CD4-positive, alpha-beta T cell treated with Interleukin-17A for 4 hours (primary cell): ENCODE measurements around the gene STARD10.

Source experiments
- DNase-seq: peaks from one replicate; pipeline ENCODE4 v3.0.0-alpha.2; 2020; ENCODE audit warnings: mixed read lengths

STARD10 gene

DNA sequence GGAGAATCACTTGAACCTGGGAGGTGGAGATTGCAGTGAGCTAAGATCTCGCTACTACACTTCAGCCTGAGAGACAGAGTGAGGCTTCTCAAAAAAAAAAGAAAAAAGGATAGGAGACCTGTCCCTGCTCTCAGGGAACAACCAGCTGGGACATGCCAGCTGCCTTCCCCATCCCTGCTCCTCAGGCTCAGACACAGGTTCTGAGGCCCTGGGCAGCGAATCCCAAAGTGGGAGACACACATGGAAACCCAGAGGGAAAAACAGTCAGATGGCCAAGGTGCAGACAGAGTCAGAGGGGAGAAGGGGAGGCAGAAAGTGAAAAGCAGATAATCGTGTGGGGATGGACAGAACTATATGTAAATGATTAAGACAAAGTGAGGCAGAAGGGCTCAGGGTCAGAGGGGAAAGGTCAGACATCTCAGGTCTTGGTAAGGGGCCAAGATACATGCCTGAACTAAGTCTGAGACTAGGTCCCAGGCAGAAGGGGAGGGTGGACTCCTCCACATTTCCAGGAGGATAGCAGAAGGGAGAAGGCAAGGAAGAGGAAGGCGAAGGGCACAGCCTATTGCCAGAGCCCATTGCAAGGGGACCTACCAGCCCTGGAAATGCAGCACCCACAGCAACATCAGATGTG is 14.2 kb downstream of the STARD10 start:
- no peak for DNase-seq

- DNase-seq = no peak
Observed at GRCh38 chr11:72778535-72779494, 15.0 kb downstream of the STARD10 start.

GRCh38 chr11:72777755-72778278 is 16.0 kb downstream of the STARD10 start:
- DNase-seq = no peak

DNA sequence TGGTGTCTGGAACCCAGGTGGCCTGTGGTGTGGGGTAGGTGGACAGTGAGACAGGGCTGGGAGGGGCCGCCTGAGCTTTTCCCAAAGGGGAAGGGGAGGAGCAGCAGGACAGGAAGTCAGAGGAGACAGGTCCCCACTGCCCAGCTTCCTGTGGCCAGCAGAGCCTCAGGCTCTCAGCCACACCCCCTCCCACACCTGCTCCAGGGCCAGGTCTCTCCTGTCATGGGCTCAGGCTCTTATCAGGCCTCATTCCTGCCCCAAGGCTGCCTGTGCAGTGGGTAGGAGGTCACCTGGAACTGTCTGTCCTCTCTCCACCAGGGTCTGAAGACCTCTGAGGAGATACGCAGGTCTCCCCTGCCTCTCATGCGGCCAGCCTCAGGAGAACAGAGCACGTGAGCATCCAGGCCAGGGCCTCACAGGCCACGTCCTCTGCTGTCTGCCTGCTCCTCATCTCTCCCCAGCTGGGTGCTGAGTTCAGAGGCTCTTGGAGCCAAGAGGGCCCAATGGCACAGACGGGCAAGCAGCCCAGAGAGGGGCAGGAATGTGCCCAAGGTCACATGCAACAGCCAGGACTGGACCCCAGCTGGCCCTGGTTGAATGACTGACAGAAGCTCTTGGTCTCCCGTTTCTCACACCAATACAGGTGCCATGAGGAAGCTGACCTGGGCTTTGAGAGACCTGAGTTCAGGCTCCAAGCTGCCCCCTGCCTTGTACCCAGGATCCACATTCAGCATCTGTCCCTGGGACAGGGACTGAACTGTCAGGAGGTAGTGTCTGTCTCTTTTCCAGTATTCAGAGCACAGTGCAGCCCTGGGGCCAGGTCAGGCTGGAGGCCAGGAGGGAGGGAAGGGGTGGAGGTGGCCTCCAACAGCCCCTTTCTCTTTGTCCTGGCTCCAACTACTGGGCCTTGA is 16.7 kb downstream of the STARD10 start:
- no peak for DNase-seq

GRCh38 chr11:72776117-72776843 is 17.6 kb downstream of the STARD10 start:
- DNase-seq = no peak

DNA sequence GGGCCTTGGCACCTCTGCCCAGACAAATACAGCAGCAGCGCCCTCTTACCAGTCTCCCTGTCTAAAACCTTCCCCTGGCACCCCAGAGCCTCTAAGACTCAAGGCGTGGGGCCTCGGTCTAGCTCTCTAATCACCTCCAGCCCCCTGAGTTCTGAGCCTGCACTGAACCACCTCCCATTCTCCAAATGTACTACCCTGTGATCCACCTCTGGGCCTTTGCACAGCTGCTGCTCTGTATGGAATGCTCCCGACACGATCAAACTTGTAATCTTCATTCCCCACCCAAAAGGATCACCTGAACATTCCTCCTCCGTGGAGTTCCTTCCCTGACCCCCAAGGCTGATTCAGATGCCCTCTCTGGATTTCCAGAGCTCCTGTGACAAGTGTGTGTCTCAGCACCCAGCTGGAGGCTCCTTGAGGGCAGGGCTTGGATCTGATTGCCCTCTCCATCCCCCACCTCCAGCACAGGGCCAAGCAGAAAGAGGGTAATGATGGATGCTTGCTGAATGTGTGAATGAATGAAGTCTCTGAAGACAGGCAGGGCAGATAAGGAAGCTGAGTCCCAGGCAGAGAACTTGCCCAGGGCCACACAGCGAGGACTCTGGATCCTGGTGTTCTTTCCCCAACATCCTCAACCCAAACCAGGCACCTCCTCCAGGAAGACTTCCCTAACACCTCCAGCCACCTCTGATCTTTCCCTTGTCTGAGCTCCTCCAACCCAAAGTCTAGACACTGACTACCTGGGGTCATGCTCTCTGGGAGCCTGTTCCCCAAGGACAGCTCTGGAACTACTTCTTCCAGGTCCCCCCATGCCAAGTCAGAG is 18.3 kb downstream of the STARD10 start:
- DNase-seq = no peak

- no peak for DNase-seq
Observed at GRCh38 chr11:72774499-72774898, 19.3 kb downstream of the STARD10 start.

GRCh38 chr11:72773696-72774095 is 20.2 kb downstream of the STARD10 start:
- no peak for DNase-seq

- DNase-seq = no peak
Observed at GRCh38 chr11:72773291-72773690, 20.6 kb downstream of the STARD10 start.

DNA sequence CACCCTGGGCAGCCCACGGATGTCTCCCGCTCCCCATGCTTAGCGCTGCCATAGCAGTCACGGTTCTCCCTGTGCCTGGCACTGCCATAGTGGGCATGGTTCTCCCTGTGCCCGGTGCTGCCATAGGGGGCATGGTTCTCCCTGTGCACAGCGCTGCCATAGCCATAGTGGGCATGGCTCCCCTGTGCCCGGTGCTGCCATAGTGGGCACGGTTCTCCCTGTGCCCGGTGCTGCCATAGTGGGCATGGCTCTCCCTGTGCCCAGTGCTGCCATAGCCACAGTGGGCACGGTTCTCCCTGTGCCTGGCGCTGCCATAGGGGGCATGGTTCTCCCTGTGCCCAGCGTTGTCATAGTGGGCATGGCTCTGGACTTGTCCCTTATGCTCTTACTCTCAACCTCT is 21.8 kb downstream of the STARD10 start:
- no peak for DNase-seq

DNA sequence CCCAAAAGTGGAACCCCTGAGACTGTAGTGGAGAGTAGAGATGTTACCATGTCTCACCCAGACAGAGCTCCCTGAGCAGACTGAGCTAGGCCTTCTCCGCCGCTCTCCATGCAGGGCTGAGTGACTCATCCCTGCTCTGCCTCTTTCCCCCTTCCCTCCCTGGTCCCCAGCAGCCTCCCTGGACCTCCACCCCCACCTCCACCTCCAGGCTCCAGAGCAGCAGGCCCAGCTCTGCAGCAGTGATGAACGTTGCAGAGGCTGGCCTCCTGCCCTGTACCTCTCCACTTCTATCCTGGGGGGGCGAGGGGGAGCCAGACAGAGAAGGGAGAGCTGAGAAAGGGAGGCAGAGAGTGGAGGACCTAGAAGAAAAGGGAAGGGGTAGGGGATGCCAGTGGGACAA is 22.3 kb downstream of the STARD10 start:
- DNase-seq = no peak

GRCh38 chr11:72770799-72771198 is 23.0 kb downstream of the STARD10 start:
- no peak for DNase-seq

DNA sequence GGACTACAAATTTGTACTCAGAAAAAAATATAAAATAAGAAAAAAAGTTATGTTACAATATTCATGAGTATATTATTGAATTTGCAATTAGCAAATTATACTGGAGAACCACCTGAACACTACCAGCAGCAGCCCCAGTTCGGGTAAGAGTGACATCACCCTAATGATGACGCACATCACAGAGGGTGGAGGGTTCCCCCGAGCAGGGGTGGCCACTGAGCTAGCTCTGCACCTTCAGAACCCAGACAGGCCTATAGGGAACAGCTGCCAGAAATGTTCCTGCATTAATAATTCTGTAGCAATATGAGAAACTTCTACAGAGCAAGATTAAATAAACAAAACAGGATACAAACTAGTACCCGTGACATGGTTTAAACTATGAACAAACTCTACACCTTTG is 24.2 kb downstream of the STARD10 start:
- DNase-seq = no peak

DNA sequence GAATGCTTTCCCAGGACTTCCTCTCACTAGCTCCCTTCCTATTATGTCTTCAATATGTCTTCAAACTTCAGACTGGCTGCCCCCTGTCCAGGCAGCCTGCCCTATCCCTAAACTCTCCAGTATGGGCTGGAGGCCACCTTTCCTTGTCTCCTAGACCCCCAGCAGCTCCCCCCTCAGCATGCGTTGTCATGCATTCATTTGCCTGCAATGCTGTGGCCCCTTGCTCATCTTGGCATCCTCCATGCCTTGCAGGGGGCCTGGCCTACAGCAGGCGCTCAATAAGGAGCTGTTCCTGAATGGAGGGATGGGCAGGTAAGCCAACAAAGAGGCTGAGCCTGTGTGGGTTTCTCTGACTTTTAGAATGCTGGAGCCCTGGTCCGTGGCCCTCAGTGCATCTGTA is 25.3 kb downstream of the STARD10 start:
- DNase-seq = no peak

GRCh38 chr11:72767203-72768062 is 26.4 kb downstream of the STARD10 start:
- DNase-seq = no peak

GRCh38 chr11:72766152-72766902 is 27.5 kb downstream of the STARD10 start:
- no peak for DNase-seq

DNA sequence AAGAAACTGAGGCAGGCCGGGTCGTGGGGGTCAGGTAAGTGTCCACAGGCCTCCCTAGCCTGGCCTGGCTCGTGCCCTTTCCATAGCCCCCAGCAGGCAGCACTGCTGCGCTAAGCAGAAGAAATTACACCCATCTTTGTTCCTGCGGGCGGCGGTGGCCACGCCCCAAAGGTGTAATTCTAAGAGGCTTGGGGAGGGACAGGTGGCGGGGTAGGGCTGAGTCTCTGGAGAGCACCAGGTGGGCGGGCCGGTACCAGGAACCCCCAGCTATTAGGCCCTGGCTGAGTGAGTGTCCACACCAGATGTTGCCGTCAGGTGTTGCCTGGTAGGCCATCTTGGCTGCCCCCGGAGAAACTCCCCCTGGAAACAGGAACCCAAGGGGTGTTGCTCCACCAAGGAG is 29.3 kb downstream of the STARD10 start:
- DNase-seq = no peak

- DNase-seq = no peak
Observed at GRCh38 chr11:72763823-72764222, 30.0 kb downstream of the STARD10 start.

DNA sequence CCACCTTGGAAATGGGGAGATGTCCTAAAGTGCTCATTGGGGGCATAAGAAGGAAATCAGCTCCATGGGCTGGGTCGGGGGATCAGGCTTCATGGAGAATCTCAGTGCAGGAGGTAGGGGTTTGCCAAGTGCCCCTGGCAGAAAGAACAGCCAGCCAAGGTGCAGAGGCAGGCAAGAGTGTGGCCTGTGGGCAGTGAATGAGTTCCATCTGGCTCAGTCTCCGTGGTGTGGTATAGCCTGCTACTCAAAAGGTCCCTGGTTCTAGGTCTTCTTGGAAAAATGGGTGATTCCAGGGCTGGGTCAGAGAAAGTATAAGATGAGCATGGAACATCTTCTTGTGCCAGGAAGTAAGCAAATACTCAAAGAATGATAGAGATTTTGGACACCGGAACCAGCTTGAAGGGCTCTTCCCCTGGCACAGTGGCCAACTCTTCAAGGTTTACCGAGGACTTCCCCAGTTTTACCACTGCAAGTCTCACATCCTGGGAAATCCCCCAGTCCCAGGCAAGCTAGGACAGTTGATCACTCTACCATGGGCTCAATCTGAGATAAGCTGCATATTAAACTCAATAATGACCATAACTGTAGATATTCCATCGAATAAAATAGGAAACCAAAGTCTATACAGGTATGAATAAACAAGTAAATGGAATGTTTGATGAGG is 31.1 kb downstream of the STARD10 start:
- no peak for DNase-seq
